CD4-positive, CD25-positive, alpha-beta regulatory T cell (primary cell): ENCODE measurements around the gene RUSC1. TPM values are rescaled to one million over a fixed set of nuclear protein-coding genes. Genes with fewer than 3 reads are reported as not detected.

Source experiments
- ATAC-seq, 2 donors: fragments of 150-1000 bp; cut with Tn5 transposase; one replicate each; pipeline ENCODE4 v1.10.0; 2021; ENCODE audit warnings: low read depth in 2 of 2, moderate number of reproducible peaks in 2 of 2, moderate library complexity in 1 of 2
- DNase-seq, 3 donors: peaks; one replicate each; pipeline versions ENCODE4 v3.0.0 to v3.0.0-alpha.2; 2012 to 2022; ENCODE audit warnings: mixed read lengths in 1 of 3
- H3K27ac ChIP-seq: one replicate; pipeline ENCODE4 v1.7.0; 2013; ENCODE audit warnings: mild to moderate bottlenecking, low read length; ENCODE audit not compliant: insufficient read depth, poor library complexity, severe bottlenecking
- H3K27me3 ChIP-seq: one replicate; pipeline ENCODE4 v1.7.0; 2013; ENCODE audit warnings: low read length; ENCODE audit not compliant: control insufficient read depth, insufficient read depth
- H3K36me3 ChIP-seq: one replicate; pipeline ENCODE4 v1.7.0; 2013; ENCODE audit warnings: mild to moderate bottlenecking, low read length, moderate library complexity; ENCODE audit not compliant: control insufficient read depth, insufficient read depth
- H3K4me1 ChIP-seq: 2 replicates; pipeline ENCODE4 v1.7.0; 2013; ENCODE audit warnings: mild to moderate bottlenecking, low read length; ENCODE audit not compliant: insufficient read depth, control insufficient read depth, poor library complexity, severe bottlenecking
- H3K4me3 ChIP-seq: one replicate; pipeline ENCODE4 v1.7.0; 2013; ENCODE audit warnings: low read depth, mild to moderate bottlenecking, low read length, moderate library complexity
- H3K9me3 ChIP-seq, 2 experiments: 1 replicate in 1 of 2; 2 replicates in 1 of 2; pipeline ENCODE4 v1.7.0; 2013; ENCODE audit warnings: low read length in 2 of 2, mild to moderate bottlenecking in 1 of 2, moderate library complexity in 1 of 2; ENCODE audit not compliant: control insufficient read depth in 2 of 2
- H3K27ac Mint-ChIP-seq, 3 donors: one replicate each; pipeline ENCODE4 v1.8.0; 2020 to 2022; ENCODE audit warnings: mild to moderate bottlenecking in 3 of 3, mixed read lengths in 3 of 3, moderate library complexity in 2 of 3
- H3K27me3 Mint-ChIP-seq: one replicate; pipeline ENCODE4 v1.8.0; 2022; ENCODE audit warnings: mild to moderate bottlenecking, mixed read lengths
- H3K36me3 Mint-ChIP-seq: one replicate; pipeline ENCODE4 v1.8.0; 2020; ENCODE audit warnings: mixed read lengths
- H3K4me1 Mint-ChIP-seq, 4 donors: one replicate each; pipeline ENCODE4 v1.8.0; 2020 to 2022; ENCODE audit warnings: mixed read lengths in 4 of 4, mild to moderate bottlenecking in 1 of 4
- H3K4me3 Mint-ChIP-seq, 4 donors: one replicate each; pipeline ENCODE4 v1.8.0; 2020 to 2022; ENCODE audit warnings: mild to moderate bottlenecking in 4 of 4, mixed read lengths in 4 of 4, moderate library complexity in 3 of 4
- H3K9me3 Mint-ChIP-seq, 7 donors: one replicate each; pipeline ENCODE4 v1.8.0; 2020 to 2022; ENCODE audit warnings: mixed read lengths in 7 of 7, mild to moderate bottlenecking in 3 of 7, moderate library complexity in 2 of 7
- polyA plus RNA-seq, 4 donors: library from polyadenylated mRNA; unstranded; fragments of 300-500 nt; fragmentation: Illumina TruSeq; gene quantifications; one replicate each; pipeline ENCODE4 v1.2.3, GENCODE V29; 2021
- total RNA-seq: library from RNA; stranded (reverse); gene quantifications from one replicate; pipeline ENCODE4 v1.2.3, GENCODE V29; 2022

The RUSC1 gene
- total and polyA plus RNA-seq, 5 donors from 2014 or later: 7.1 to 12.4 (median 9.8) TPM

GRCh38 chr1:155278689-155279160 lies 42.0 kb upstream of the RUSC1 start:
- no peak for ATAC-seq
- Histone ChIP-seq H3K27me3 (no peaks in the 10 kb centered on the region), H3K27ac (peak overlapping the region; percentile 24), H3K4me1 (peaks cover 26% of the 10 kb centered on the region), H3K4me3 (peak overlapping the region; percentile 18), H3K36me3 (no peaks in the 10 kb centered on the region), H3K9me3 (no peaks in the 10 kb centered on the region)
- DNase-seq: no peak
- H3K36me3 Mint-ChIP-seq: no peaks in the 10 kb centered on the region
- H3K9me3 Mint-ChIP-seq: no peaks in the 10 kb centered on the region
- peak overlapping the region; percentile 78 to 90 (median 86) for H3K4me3 Mint-ChIP-seq
- H3K27me3 Mint-ChIP-seq: peaks cover 6% of the 10 kb centered on the region
- H3K4me1 Mint-ChIP-seq: peaks cover 11 to 33% (median 15%) of the 10 kb centered on the region in 4 donors
- peak overlapping the region; percentile 45 to 70 (median 48) for H3K27ac Mint-ChIP-seq

DNA sequence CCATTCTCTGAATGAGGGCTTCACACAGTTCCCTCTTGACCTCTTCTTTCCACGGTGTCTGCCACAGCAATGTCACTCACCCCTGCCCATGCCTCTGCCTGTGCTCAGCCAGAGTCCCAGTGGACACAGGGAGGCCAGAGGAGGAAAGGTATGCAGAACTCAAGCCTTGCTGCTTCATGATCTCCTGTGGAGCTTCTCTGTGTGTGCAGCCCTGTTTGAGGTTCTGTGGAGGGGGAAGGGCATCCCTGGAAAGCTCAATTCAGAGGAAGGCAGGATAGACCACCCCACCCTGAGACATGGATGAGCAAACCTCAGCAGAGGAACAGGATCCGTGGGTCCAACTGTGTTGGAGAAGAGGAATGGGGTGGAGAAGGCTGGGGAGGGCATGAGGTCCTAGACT lies 41.4 kb upstream of the RUSC1 start:
- no peak for DNase-seq
- peaks cover 22% of the 10 kb centered on the region for H3K4me1 ChIP-seq
- peaks cover 6% of the 10 kb centered on the region for H3K27me3 Mint-ChIP-seq
- H3K36me3 ChIP-seq: no peaks in the 10 kb centered on the region
- H3K27me3 ChIP-seq: no peaks in the 10 kb centered on the region
- peak overlapping the region in 3 of 4 donors; percentile 3 to 88 (median 48) for H3K4me3 Mint-ChIP-seq
- H3K4me1 Mint-ChIP-seq: peaks cover 10 to 30% (median 13%) of the 10 kb centered on the region in 4 donors
- no peak overlapping the region for H3K27ac Mint-ChIP-seq
- no peak overlapping the region for H3K27ac ChIP-seq
- ATAC-seq: no peak
- no peaks in the 10 kb centered on the region for H3K9me3 Mint-ChIP-seq
- no peaks in the 10 kb centered on the region for H3K36me3 Mint-ChIP-seq
- H3K9me3 ChIP-seq: no peaks in the 10 kb centered on the region
- H3K4me3 ChIP-seq: no peak overlapping the region

DNA sequence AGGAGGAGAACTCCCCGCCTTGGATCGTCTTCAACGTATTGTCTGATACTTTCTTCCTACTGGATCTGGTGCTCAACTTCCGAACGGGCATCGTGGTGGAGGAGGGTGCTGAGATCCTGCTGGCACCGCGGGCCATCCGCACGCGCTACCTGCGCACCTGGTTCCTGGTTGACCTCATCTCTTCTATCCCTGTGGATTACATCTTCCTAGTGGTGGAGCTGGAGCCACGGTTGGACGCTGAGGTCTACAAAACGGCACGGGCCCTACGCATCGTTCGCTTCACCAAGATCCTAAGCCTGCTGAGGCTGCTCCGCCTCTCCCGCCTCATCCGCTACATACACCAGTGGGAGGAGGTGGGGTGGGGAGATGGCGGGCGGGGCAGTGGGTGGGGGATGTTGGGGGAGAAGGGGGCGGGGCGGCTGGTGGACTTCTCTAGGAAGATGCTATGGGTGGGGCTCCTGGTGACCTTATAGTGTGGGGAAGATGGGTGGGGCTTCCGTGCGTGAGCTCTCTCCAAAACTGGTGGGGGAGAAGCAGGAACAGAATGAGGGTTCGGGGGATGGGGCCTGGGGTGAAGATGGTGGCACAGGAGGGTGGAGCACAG lies 38.1 kb upstream of the RUSC1 start:
- Mint-ChIP-seq H3K4me1 (peaks cover 0 to 17% (median 2%) of the 10 kb centered on the region in 4 donors), H3K27ac (no peak overlapping the region), H3K36me3 (no peaks in the 10 kb centered on the region), H3K4me3 (peak overlapping the region in 1 of 4 donors; percentile 32), H3K27me3 (peaks cover 6% of the 10 kb centered on the region), H3K9me3 (no peaks in the 10 kb centered on the region)
- Histone ChIP-seq H3K4me1 (peaks cover 8% of the 10 kb centered on the region), H3K9me3 (no peaks in the 10 kb centered on the region), H3K27me3 (no peaks in the 10 kb centered on the region), H3K4me3 (no peak overlapping the region), H3K36me3 (no peaks in the 10 kb centered on the region), H3K27ac (no peak overlapping the region)
- ATAC-seq (no peak), DNase-seq (no peak)

- no peak overlapping the region for H3K27ac ChIP-seq
- Mint-ChIP-seq H3K27ac (no peak overlapping the region), H3K27me3 (peaks cover 5% of the 10 kb centered on the region), H3K9me3 (no peaks in the 10 kb centered on the region), H3K4me1 (peaks cover 0 to 2% (median 0%) of the 10 kb centered on the region in 4 donors), H3K4me3 (no peak overlapping the region), H3K36me3 (peaks cover 4% of the 10 kb centered on the region)
- no peaks in the 10 kb centered on the region for H3K9me3 ChIP-seq
- ATAC-seq (no peak), DNase-seq (no peak)
- no peaks in the 10 kb centered on the region for H3K36me3 ChIP-seq
- H3K4me3 ChIP-seq: no peak overlapping the region
- H3K27me3 ChIP-seq: no peaks in the 10 kb centered on the region
- H3K4me1 ChIP-seq: no peaks in the 10 kb centered on the region
Observed at GRCh38 chr1:155284476-155284875, 36.2 kb upstream of the RUSC1 start.

- Mint-ChIP-seq H3K36me3 (peaks cover 4% of the 10 kb centered on the region), H3K27me3 (peaks cover 4% of the 10 kb centered on the region), H3K9me3 (no peaks in the 10 kb centered on the region), H3K4me3 (peak overlapping the region in 1 of 4 donors; percentile 43), H3K27ac (no peak overlapping the region), H3K4me1 (no peaks in the 10 kb centered on the region)
- ATAC-seq: no peak
- no peak for DNase-seq
- Histone ChIP-seq H3K36me3 (no peaks in the 10 kb centered on the region), H3K27ac (no peak overlapping the region), H3K4me3 (no peak overlapping the region), H3K27me3 (no peaks in the 10 kb centered on the region), H3K9me3 (no peaks in the 10 kb centered on the region), H3K4me1 (no peaks in the 10 kb centered on the region)
Observed at GRCh38 chr1:155285063-155285462, 35.6 kb upstream of the RUSC1 start.

DNA sequence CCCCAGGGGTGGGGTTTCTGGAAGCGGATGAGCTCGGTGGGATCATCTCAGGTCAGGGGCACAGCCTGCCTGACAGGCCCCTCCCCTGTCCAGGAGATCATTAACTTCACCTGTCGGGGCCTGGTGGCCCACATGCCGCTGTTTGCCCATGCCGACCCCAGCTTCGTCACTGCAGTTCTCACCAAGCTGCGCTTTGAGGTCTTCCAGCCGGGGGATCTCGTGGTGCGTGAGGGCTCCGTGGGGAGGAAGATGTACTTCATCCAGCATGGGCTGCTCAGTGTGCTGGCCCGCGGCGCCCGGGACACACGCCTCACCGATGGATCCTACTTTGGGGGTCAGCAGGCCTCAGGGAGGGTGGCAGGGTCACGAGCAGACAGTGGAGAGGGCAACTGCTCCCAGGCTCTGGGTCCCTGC lies 35.1 kb upstream of the RUSC1 start:
- Mint-ChIP-seq H3K36me3 (peaks cover 4% of the 10 kb centered on the region), H3K9me3 (no peaks in the 10 kb centered on the region), H3K4me3 (no peak overlapping the region), H3K4me1 (no peaks in the 10 kb centered on the region), H3K27me3 (peaks cover 4% of the 10 kb centered on the region), H3K27ac (no peak overlapping the region)
- ATAC-seq (no peak), DNase-seq (no peak)
- H3K4me1 ChIP-seq: no peaks in the 10 kb centered on the region
- H3K4me3 ChIP-seq: no peak overlapping the region
- H3K27ac ChIP-seq: no peak overlapping the region
- no peaks in the 10 kb centered on the region for H3K36me3 ChIP-seq
- no peaks in the 10 kb centered on the region for H3K27me3 ChIP-seq
- no peaks in the 10 kb centered on the region for H3K9me3 ChIP-seq

GRCh38 chr1:155286544-155286943 lies 34.1 kb upstream of the RUSC1 start:
- Histone ChIP-seq H3K4me3 (no peak overlapping the region), H3K27me3 (no peaks in the 10 kb centered on the region), H3K4me1 (no peaks in the 10 kb centered on the region), H3K36me3 (no peaks in the 10 kb centered on the region), H3K9me3 (no peaks in the 10 kb centered on the region), H3K27ac (no peak overlapping the region)
- H3K9me3 Mint-ChIP-seq: peaks cover 0 to 2% (median 0%) of the 10 kb centered on the region in 7 donors
- H3K27me3 Mint-ChIP-seq: peaks cover 4% of the 10 kb centered on the region
- peaks cover 4% of the 10 kb centered on the region for H3K36me3 Mint-ChIP-seq
- no peaks in the 10 kb centered on the region for H3K4me1 Mint-ChIP-seq
- H3K4me3 Mint-ChIP-seq: no peak overlapping the region
- ATAC-seq (no peak), DNase-seq (no peak)
- no peak overlapping the region for H3K27ac Mint-ChIP-seq

DNA sequence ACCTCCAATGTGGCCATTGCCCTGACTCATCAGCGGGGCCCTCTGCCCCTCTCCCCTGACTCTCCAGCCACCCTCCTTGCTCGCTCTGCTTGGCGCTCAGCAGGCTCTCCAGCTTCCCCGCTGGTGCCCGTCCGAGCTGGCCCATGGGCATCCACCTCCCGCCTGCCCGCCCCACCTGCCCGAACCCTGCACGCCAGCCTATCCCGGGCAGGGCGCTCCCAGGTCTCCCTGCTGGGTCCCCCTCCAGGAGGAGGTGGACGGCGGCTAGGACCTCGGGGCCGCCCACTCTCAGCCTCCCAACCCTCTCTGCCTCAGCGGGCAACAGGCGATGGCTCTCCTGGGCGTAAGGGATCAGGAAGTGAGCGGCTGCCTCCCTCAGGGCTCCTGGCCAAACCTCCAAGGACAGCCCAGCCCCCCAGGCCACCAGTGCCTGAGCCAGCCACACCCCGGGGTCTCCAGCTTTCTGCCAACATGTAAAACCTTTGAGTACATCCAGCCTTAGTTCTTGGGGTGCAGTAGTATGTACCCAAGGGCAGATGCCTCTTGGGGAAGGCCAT lies 32.6 kb upstream of the RUSC1 start:
- Mint-ChIP-seq H3K27me3 (peaks cover 4% of the 10 kb centered on the region), H3K4me1 (no peaks in the 10 kb centered on the region), H3K4me3 (no peak overlapping the region), H3K36me3 (peaks cover 4% of the 10 kb centered on the region), H3K27ac (no peak overlapping the region), H3K9me3 (peaks cover 0 to 2% (median 0%) of the 10 kb centered on the region in 7 donors)
- no peak for DNase-seq
- Histone ChIP-seq H3K36me3 (no peaks in the 10 kb centered on the region), H3K9me3 (no peaks in the 10 kb centered on the region), H3K27ac (no peak overlapping the region), H3K27me3 (no peaks in the 10 kb centered on the region), H3K4me3 (no peak overlapping the region), H3K4me1 (no peaks in the 10 kb centered on the region)
- no peak for ATAC-seq
